ENCODE measurements around the gene SLN.

SLN gene

DNA sequence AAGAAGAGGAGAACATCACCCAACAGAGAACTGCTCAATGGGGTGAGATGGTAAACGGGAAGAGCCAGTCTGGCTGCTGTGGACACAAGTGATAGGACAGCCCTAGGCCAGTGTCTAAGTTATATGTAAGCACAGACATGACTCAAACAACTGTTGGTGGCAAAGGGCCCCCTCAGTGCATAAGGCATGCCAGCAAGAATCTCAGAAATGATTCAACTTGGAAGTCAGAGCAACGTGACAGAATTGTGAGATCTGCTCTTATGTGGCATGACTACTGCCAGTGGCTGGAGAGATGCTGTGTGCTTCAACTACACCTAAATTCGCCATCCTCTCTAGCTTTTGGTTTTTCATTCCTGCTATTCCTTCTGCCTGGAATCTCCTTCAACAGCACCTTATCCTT, 7.4 kb downstream of the SLN start:
- no peaks in the 10 kb centered on the region for H3K9me3 ChIP-seq (ENCODE audit: control insufficient read depth, low read length)
- no peaks in the 10 kb centered on the region for H3K36me3 ChIP-seq (ENCODE audit: control insufficient read depth, insufficient read depth, low read length)
- no peaks in the 10 kb centered on the region for H3K4me1 ChIP-seq (ENCODE audit: control insufficient read depth, insufficient read depth, low read length)
- H3K27me3 ChIP-seq (ENCODE audit: control insufficient read depth, insufficient read depth, low read length, poor library complexity, severe bottlenecking), result no peaks in the 10 kb centered on the region
- no peak overlapping the region for H3K27ac ChIP-seq (ENCODE audit: insufficient read depth, low read depth, low read length, poor library complexity, severe bottlenecking)
- no peak overlapping the region for H3K4me3 ChIP-seq (ENCODE audit: insufficient read depth, low read depth, low read length)
- 91 to 93% methylated on average over 3 of the region's 3 CpGs for WGBS, 2 experiments

DNA sequence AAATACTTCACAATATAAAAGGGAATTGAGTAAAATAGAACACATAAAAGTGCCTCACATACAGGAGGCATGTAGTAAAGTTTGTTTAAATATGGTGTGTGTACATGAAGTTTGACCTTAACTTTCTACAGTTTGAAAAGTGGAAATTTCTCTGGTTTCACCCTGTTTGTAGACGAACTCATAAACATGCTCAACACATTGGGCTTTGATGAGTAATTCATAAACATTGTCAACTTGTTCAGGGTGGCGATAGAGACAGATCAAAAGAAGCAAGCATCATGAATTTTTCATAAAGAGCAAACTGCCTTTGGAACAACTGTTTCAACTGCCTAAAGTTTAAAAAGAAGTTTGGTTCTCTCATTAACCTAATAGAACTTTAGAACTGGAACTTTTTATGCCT, 9.1 kb downstream of the SLN start:
- H3K27ac ChIP-seq (ENCODE audit: insufficient read depth, low read depth, low read length, poor library complexity, severe bottlenecking), result no peak overlapping the region
- H3K4me3 ChIP-seq (ENCODE audit: insufficient read depth, low read depth, low read length), result no peak overlapping the region
- no peaks in the 10 kb centered on the region for H3K36me3 ChIP-seq (ENCODE audit: control insufficient read depth, insufficient read depth, low read length)
- whole genome bisulfite sequencing, 2 experiments, result 90 to 96% methylated on average over 2 of the region's 2 CpGs
- H3K27me3 ChIP-seq (ENCODE audit: control insufficient read depth, insufficient read depth, low read length, poor library complexity, severe bottlenecking), result no peaks in the 10 kb centered on the region
- H3K9me3 ChIP-seq (ENCODE audit: control insufficient read depth, low read length), result no peaks in the 10 kb centered on the region
- no peaks in the 10 kb centered on the region for H3K4me1 ChIP-seq (ENCODE audit: control insufficient read depth, insufficient read depth, low read length)

DNA sequence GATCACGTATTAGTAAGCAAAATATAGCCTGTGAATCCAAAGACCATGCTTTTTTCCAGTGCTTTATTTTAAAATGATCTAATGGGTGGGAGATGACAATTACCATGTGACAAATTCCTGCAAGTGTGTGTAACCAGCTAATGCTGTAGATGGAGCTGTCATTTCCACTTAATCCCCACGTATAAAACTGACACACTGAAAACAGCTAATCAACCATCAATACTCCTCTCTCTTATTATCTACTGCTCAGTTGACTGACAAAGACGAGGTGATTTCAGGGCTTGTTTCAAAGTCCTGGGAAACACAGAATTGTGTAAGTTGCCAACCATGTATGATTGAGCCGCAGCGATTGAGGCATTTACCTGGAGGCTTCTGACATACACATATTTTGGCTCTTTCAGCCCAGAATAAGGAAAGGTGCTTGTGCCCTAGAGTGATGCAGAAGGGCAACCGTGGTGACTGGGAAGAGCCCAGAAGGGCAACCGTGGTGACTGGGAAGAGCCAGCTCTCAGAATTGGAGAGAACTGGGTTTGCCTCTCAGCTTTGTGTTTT, 9.7 kb downstream of the SLN start:
- Histone ChIP-seq H3K27ac (ENCODE audit: insufficient read depth, low read depth, low read length, poor library complexity, severe bottlenecking) (no peak overlapping the region), H3K4me1 (ENCODE audit: control insufficient read depth, insufficient read depth, low read length) (no peaks in the 10 kb centered on the region), H3K36me3 (ENCODE audit: control insufficient read depth, insufficient read depth, low read length) (no peaks in the 10 kb centered on the region), H3K4me3 (ENCODE audit: insufficient read depth, low read depth, low read length) (no peak overlapping the region), H3K9me3 (ENCODE audit: control insufficient read depth, low read length) (no peaks in the 10 kb centered on the region), H3K27me3 (ENCODE audit: control insufficient read depth, insufficient read depth, low read length, poor library complexity, severe bottlenecking) (no peaks in the 10 kb centered on the region)
- 87 to 89% methylated on average over 7 of the region's 7 CpGs for WGBS, 2 experiments

DNA sequence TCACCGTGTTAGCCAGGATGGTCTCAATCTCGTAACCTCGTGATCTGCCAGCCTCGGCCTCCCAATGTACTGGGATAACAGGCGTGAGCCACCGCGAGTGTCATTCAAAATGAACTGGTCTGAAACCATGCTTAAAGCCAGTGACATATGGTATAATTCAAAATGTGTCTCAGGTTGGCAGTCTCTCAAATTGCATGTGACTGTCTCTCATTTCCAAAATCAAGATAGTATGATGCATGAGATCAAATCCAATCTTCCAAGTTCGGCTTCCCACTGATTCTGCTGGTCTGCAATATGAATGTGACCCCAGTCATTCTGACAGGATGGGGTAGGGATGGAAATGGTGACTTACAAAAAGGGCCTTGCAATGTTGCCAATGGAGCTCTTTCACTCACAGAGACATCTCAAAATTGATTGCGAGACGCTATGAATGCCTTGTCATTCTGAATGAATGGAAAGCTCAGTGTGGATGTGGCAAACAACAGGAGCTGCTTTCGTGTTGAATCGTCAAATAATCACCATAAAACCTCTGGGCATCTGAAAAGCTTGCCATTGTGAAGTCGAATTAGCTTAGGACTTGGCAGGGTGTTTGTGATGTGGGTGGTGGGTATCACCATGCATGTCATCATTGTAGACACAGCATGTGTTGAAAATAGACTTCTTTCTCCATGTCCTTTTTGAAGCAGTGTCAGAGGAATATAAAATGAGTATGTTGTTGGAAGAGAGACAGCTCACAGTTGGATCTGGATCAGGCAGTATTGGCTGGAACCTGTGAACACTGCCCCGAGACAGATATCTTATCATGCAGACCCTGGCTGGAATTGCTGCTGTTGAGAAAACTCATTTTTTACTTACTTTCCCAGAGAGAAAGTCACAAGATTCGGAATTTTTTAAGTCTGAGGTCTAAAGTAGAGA, 12.2 kb downstream of the SLN start:
- Histone ChIP-seq H3K4me3 (ENCODE audit: insufficient read depth, low read depth, low read length) (no peak overlapping the region), H3K36me3 (ENCODE audit: control insufficient read depth, insufficient read depth, low read length) (no peaks in the 10 kb centered on the region), H3K4me1 (ENCODE audit: control insufficient read depth, insufficient read depth, low read length) (no peaks in the 10 kb centered on the region), H3K27me3 (ENCODE audit: control insufficient read depth, insufficient read depth, low read length, poor library complexity, severe bottlenecking) (no peaks in the 10 kb centered on the region), H3K9me3 (ENCODE audit: control insufficient read depth, low read length) (no peaks in the 10 kb centered on the region), H3K27ac (ENCODE audit: insufficient read depth, low read depth, low read length, poor library complexity, severe bottlenecking) (no peak overlapping the region)
- 85 to 87% methylated on average over 15 of the region's 15 CpGs for WGBS, 2 experiments

DNA sequence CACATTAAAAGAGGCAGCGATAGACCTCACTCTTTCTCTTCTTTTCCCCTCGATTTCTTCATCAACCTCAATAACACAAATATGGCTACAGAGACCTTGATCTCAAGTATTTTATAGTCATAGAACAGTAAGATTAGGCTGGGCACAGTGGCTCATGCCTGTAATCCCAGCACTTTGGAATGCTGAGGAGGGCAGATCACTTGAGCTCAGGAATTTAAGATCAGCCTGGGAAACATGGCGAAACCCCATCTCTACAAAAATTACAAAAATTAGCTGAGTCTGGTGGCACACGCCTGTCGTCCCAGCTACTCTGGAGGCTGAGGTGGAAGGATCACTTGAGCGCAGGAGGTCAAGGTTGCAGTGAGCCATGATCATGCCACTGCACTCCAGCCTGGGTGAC, 14.6 kb downstream of the SLN start:
- no peak overlapping the region for H3K4me3 ChIP-seq (ENCODE audit: insufficient read depth, low read depth, low read length)
- no peaks in the 10 kb centered on the region for H3K4me1 ChIP-seq (ENCODE audit: control insufficient read depth, insufficient read depth, low read length)
- 85% methylated on average over 6 of the region's 6 CpGs for WGBS, 2 experiments
- H3K27me3 ChIP-seq (ENCODE audit: control insufficient read depth, insufficient read depth, low read length, poor library complexity, severe bottlenecking), result no peaks in the 10 kb centered on the region
- no peaks in the 10 kb centered on the region for H3K9me3 ChIP-seq (ENCODE audit: control insufficient read depth, low read length)
- H3K27ac ChIP-seq (ENCODE audit: insufficient read depth, low read depth, low read length, poor library complexity, severe bottlenecking), result no peak overlapping the region
- no peaks in the 10 kb centered on the region for H3K36me3 ChIP-seq (ENCODE audit: control insufficient read depth, insufficient read depth, low read length)

DNA sequence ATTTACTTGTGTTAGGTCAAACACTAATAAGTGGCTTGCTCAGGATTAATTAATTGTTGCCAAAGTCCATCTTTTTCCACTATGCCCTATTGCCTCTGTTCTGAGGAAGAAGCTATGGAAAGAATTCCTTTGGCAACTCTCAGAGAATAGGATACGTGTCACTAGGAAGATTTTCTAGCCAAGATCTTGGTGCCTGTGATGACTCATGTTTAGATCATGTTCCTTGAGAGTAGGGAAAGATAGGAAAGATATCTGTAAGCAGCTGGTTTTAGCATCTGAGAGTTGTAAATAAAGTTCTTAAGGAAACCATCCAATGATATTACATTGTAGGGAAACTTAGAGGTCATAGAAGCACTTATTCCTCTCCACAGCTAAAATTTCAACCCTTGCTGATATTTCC, 15.7 kb downstream of the SLN start:
- Histone ChIP-seq H3K9me3 (ENCODE audit: control insufficient read depth, low read length) (no peaks in the 10 kb centered on the region), H3K36me3 (ENCODE audit: control insufficient read depth, insufficient read depth, low read length) (no peaks in the 10 kb centered on the region), H3K27ac (ENCODE audit: insufficient read depth, low read depth, low read length, poor library complexity, severe bottlenecking) (no peak overlapping the region), H3K27me3 (ENCODE audit: control insufficient read depth, insufficient read depth, low read length, poor library complexity, severe bottlenecking) (no peaks in the 10 kb centered on the region), H3K4me1 (ENCODE audit: control insufficient read depth, insufficient read depth, low read length) (no peaks in the 10 kb centered on the region), H3K4me3 (ENCODE audit: insufficient read depth, low read depth, low read length) (no peak overlapping the region)
- 33 to 46% methylated on average over 1 of the region's 1 CpG for WGBS, 2 experiments

DNA sequence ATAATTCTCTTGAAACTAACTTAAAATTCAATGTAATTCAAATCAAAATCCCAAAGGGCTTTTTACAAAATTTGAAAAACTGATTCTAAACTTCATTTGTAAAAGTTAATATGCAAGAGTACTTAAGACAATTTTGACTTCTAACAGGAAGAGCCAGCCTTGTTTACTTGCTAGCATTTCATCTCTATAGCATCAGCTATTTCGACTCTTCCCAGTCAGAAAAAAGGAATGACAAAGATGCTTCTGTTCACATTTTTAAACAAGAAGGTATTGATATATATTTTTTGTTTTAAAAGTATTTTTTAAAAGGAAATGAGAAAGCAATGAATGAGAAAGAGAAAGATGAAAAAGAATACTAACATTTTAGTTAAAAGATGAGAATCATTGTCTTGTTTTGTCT, 16.4 kb downstream of the SLN start:
- no peak overlapping the region for H3K27ac ChIP-seq (ENCODE audit: insufficient read depth, low read depth, low read length, poor library complexity, severe bottlenecking)
- 100% methylated on average over 1 of the region's 1 CpG; no CpG with 5 or more reads in 1 of the 2 experiments for WGBS, 2 experiments
- H3K36me3 ChIP-seq (ENCODE audit: control insufficient read depth, insufficient read depth, low read length), result no peaks in the 10 kb centered on the region
- no peaks in the 10 kb centered on the region for H3K27me3 ChIP-seq (ENCODE audit: control insufficient read depth, insufficient read depth, low read length, poor library complexity, severe bottlenecking)
- H3K4me1 ChIP-seq (ENCODE audit: control insufficient read depth, insufficient read depth, low read length), result no peaks in the 10 kb centered on the region
- H3K4me3 ChIP-seq (ENCODE audit: insufficient read depth, low read depth, low read length), result no peak overlapping the region
- H3K9me3 ChIP-seq (ENCODE audit: control insufficient read depth, low read length), result no peaks in the 10 kb centered on the region

DNA sequence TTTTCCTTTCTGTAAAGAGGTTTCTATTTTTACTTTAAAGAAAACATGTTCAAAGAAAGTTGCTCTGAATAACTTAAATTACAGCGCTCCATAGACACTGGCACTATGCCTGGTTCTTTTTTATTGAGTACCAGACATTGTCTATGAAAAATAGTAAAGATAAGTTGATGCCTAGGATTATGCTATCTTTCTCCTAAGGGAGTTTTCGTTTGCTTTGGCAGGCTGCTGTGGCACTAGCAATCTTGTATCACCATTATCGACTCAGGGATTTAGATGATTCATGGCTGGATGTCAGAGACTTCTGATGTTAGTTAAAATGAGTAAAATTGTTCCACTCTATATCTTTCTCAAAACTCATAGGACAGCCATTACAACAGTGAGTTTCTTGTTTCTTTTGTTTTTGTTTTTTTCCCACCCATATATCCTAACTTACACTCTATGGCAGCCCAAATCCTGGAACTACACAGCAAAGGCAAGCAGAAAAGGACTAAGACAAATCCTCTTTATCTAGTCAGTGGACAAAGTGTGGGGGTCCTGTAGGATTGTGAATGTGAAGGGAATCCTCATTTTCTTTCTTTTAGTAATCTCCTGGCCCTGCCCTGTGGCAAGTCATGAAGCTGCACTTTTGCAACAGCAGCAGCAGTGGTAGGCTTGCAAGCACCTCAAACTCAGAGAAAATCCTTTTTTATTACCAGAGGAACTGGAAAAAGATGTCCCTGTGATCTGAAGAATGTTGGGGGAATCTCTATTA, 20.7 kb downstream of the SLN start:
- H3K27ac ChIP-seq (ENCODE audit: insufficient read depth, low read depth, low read length, poor library complexity, severe bottlenecking), result no peak overlapping the region
- no peaks in the 10 kb centered on the region for H3K36me3 ChIP-seq (ENCODE audit: control insufficient read depth, insufficient read depth, low read length)
- 93% methylated on average over 2 to 3 of the region's 3 CpGs for WGBS, 2 experiments
- no peak overlapping the region for H3K4me3 ChIP-seq (ENCODE audit: insufficient read depth, low read depth, low read length)
- H3K27me3 ChIP-seq (ENCODE audit: control insufficient read depth, insufficient read depth, low read length, poor library complexity, severe bottlenecking), result no peaks in the 10 kb centered on the region
- H3K4me1 ChIP-seq (ENCODE audit: control insufficient read depth, insufficient read depth, low read length), result no peaks in the 10 kb centered on the region
- H3K9me3 ChIP-seq (ENCODE audit: control insufficient read depth, low read length), result no peaks in the 10 kb centered on the region

DNA sequence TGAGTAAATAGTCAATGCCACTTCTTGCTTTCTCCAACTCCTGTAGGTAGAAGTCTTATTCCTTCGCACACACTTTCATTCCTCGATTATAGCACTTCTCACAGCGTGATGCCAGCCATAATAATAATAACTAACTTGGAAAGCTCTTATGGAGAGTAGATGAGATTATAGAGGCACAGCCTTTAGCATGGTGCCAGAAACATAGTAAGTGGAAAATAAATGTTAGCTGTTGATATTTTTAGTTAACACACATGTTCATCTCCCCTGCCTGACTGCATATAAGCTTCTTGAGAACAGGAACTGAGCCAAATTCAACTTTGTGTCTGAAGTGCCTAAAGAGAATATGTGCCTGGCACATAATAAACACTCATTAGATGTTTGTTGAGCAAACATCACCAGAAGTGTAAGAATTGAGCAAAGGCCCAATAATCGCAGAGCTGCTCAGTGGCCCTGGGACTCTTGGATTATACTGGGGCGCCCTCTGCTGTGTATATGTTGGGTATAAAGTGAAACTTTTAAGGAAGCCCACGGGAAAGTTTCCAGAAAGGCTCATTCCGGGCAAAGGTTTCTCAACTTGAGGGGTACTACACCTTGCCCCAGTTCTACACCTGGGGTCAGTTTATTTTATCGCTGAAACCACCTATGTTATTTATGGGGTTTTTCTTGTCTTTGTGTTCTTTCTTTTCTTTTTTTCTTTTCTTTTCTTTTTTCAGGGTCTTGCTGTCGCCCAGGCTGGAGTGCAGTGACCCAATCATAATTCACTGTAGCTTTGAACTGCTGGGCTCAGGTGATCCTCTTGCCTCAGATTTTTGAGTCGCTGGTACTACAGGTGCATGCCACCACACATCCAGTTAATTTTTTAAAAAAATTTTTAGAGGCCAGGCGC, 22.3 kb downstream of the SLN start:
- no peaks in the 10 kb centered on the region for H3K9me3 ChIP-seq (ENCODE audit: control insufficient read depth, low read length)
- WGBS, 2 experiments, result 60 to 67% methylated on average over 9 to 11 of the region's 11 CpGs
- H3K27ac ChIP-seq (ENCODE audit: insufficient read depth, low read depth, low read length, poor library complexity, severe bottlenecking), result no peak overlapping the region
- H3K27me3 ChIP-seq (ENCODE audit: control insufficient read depth, insufficient read depth, low read length, poor library complexity, severe bottlenecking), result no peaks in the 10 kb centered on the region
- no peak overlapping the region for H3K4me3 ChIP-seq (ENCODE audit: insufficient read depth, low read depth, low read length)
- no peaks in the 10 kb centered on the region for H3K36me3 ChIP-seq (ENCODE audit: control insufficient read depth, insufficient read depth, low read length)
- no peaks in the 10 kb centered on the region for H3K4me1 ChIP-seq (ENCODE audit: control insufficient read depth, insufficient read depth, low read length)

Measured in ectodermal cell (in vitro differentiated cells).